SK-N-SH (cell line): Measurements from ENCODE around the gene POLR3C. TPM values are rescaled to one million over a fixed set of nuclear protein-coding genes. Genes with fewer than 3 reads are reported as not detected.
A peak's percentile ranks its signal among the peaks of the same experiment; 100 is the strongest.

ENCODE experiments used
- CTCF ChIA-PET: fragments of 300-600, 350-600 bp; formaldehyde crosslinking; extraction: SDS; loops from one replicate; lab custom pipeline; 2021; lab: Yijun Ruan, JAX
- POLR2A ChIA-PET: fragments of 350-600 bp; sonication (Branson Sonifier 250); formaldehyde crosslinking; extraction: SDS; loops from one replicate; lab custom pipeline; 2020; ENCODE audit warnings: antibody characterized with exemption, inconsistent platforms; lab: Yijun Ruan, JAX
- DNase-seq: peaks from one replicate; pipeline ENCODE4 v3.0.0; 2012
- H2AFZ ChIP-seq: fragments of 200-600 bp; sonication (generic); 2 replicates; pipeline ENCODE4 v1.8.1; 2016; ENCODE audit warnings: antibody characterized with exemption, mild to moderate bottlenecking, low read depth
- H3F3A ChIP-seq: fragments of 200-600 bp; sonication (generic); replicated peaks from 2 replicates; pipeline ENCODE3; 2016; ENCODE audit warnings: antibody characterized with exemption, mild to moderate bottlenecking; ENCODE audit not compliant: insufficient read depth
- H3K27ac ChIP-seq, 2 experiments: fragments of 200-500 bp in 1 of 2; fragments of 200-600 bp in 1 of 2; sonication (Bioruptor generic) in 1 of 2; sonication (generic), shearing (Covaris generic) in 1 of 2; 2 replicates each; pipeline versions ENCODE4 v1.5.1 to v1.6.1; 2014 to 2016; ENCODE audit warnings: low read depth in 2 of 2, inconsistent platforms in 1 of 2, low read length in 1 of 2, mild to moderate bottlenecking in 1 of 2, mixed read lengths in 1 of 2
- H3K27me3 ChIP-seq: fragments of 200-600 bp; sonication (generic), shearing (Covaris generic); 2 replicates; pipeline ENCODE4 v1.6.1; 2016; ENCODE audit warnings: mixed run types; ENCODE audit not compliant: insufficient read depth
- H3K36me3 ChIP-seq, 2 experiments: fragments of 200-500 bp in 1 of 2; fragments of 200-600 bp in 1 of 2; sonication (Bioruptor generic) in 1 of 2; sonication (generic) in 1 of 2; replicated peaks in 1 of 2; 2 replicates each; pipeline versions ENCODE3 to v1.5.1; 2014 to 2016; ENCODE audit warnings: low read length in 1 of 2, mild to moderate bottlenecking in 1 of 2; ENCODE audit not compliant: insufficient read depth in 2 of 2, control insufficient read depth in 1 of 2
- H3K4me1 ChIP-seq, 2 experiments: fragments of 200-500 bp in 1 of 2; fragments of 200-600 bp in 1 of 2; sonication (Bioruptor generic) in 1 of 2; sonication (generic), shearing (Covaris generic) in 1 of 2; 2 replicates each; pipeline versions ENCODE4 v1.5.1 to v1.6.1; 2014 to 2016; ENCODE audit warnings: low read depth in 1 of 2, low read length in 1 of 2, mixed run types in 1 of 2; ENCODE audit not compliant: insufficient read depth in 2 of 2, control insufficient read depth in 1 of 2
- H3K4me2 ChIP-seq: fragments of 200-600 bp; sonication (generic), shearing (Covaris generic); 2 replicates; pipeline ENCODE4 v1.6.1; 2017; ENCODE audit warnings: mixed run types
- H3K4me3 ChIP-seq, 2 experiments: fragments of 200-500 bp in 1 of 2; fragments of 200-600 bp in 1 of 2; sonication (Bioruptor generic) in 1 of 2; sonication (generic), shearing (Covaris generic) in 1 of 2; 2 replicates each; pipeline versions ENCODE4 v1.5.1 to v1.8.1; 2014 to 2016; ENCODE audit warnings: low read depth in 2 of 2, inconsistent platforms in 1 of 2, low read length in 1 of 2, mild to moderate bottlenecking in 1 of 2, mixed read lengths in 1 of 2, moderate library complexity in 1 of 2
- H3K79me2 ChIP-seq: fragments of 200-600 bp; sonication (generic); 2 replicates; pipeline ENCODE4 v1.8.1; 2017; ENCODE audit warnings: mild to moderate bottlenecking; ENCODE audit not compliant: insufficient read depth
- H3K9ac ChIP-seq: fragments of 200-600 bp; sonication (generic); 2 replicates; pipeline ENCODE4 v1.6.1; 2017; ENCODE audit warnings: mixed run types
- H3K9me2 ChIP-seq: fragments of 200-600 bp; sonication (generic); 2 replicates; pipeline ENCODE4 v1.6.1; 2017; ENCODE audit warnings: mixed run types
- H3K9me3 ChIP-seq: fragments of 200-600 bp; sonication (generic); 2 replicates; pipeline ENCODE4 v1.6.1; 2017; ENCODE audit warnings: mixed run types, mild to moderate bottlenecking, moderate library complexity
- H4K20me1 ChIP-seq: fragments of 200-600 bp; sonication (generic); 2 replicates; pipeline ENCODE4 v1.6.1; 2017; ENCODE audit warnings: mild to moderate bottlenecking, mixed run types; ENCODE audit not compliant: insufficient read depth
- ELF1 ChIP-seq: IDR thresholded peaks from 2 replicates; pipeline ENCODE4 v1.4.0; 2012
- EP300 ChIP-seq, 2 experiments: IDR thresholded peaks; 2 replicates each; pipeline versions ENCODE4 v1.4.0 to v1.6.1; 2012; ENCODE audit warnings: borderline replicate concordance in 1 of 2, low read depth in 1 of 2, low read length in 1 of 2
- EZH2phosphoT487 ChIP-seq: fragments of 200-600 bp; sonication (generic); IDR thresholded peaks from 2 replicates; pipeline ENCODE4 v1.6.1; 2017; ENCODE audit warnings: low read depth, mixed run types, mild to moderate bottlenecking, antibody characterized with exemption, moderate library complexity, borderline replicate concordance
- FOSL2 ChIP-seq: IDR thresholded peaks from 2 replicates; pipeline ENCODE4 v1.4.0; 2012; ENCODE audit warnings: low read depth, mild to moderate bottlenecking, moderate library complexity, borderline replicate concordance
- FOXJ3 ChIP-seq: sonication (generic); formaldehyde crosslinking; IDR thresholded peaks from 2 replicates; pipeline ENCODE4 v1.5.1; 2020; ENCODE audit warnings: mild to moderate bottlenecking, missing genetic modification reagents
- GATA2 ChIP-seq: sonication (generic); formaldehyde crosslinking; IDR thresholded peaks from 2 replicates; pipeline ENCODE4 v1.5.0; 2020; ENCODE audit warnings: mild to moderate bottlenecking, missing genetic modification reagents
- PBX3 ChIP-seq: IDR thresholded peaks from 2 replicates; pipeline ENCODE4; 2012
- REST ChIP-seq: IDR thresholded peaks from 2 replicates; pipeline ENCODE4 v1.6.1; 2012; ENCODE audit warnings: mild to moderate bottlenecking, low read depth, low read length, moderate library complexity
- RXRA ChIP-seq: IDR thresholded peaks from 2 replicates; pipeline ENCODE4 v1.4.0; 2012; ENCODE audit warnings: low read depth, mild to moderate bottlenecking, borderline replicate concordance
- TEAD4 ChIP-seq: IDR thresholded peaks from 2 replicates; pipeline ENCODE4 v1.4.0; 2012; ENCODE audit warnings: mild to moderate bottlenecking, borderline replicate concordance; ENCODE audit not compliant: insufficient read depth
- USF1 ChIP-seq: IDR thresholded peaks from 2 replicates; pipeline ENCODE4 v1.4.0; 2012; ENCODE audit warnings: low read depth, borderline replicate concordance
- USF2 ChIP-seq: fragments of 150-350 bp; IDR thresholded peaks from 2 replicates; pipeline ENCODE4 v1.6.1; 2017; ENCODE audit warnings: antibody characterized with exemption, low read length, low read depth, borderline replicate concordance
- ZBTB33 ChIP-seq: IDR thresholded peaks from 2 replicates; pipeline ENCODE4 v1.4.0; 2012; ENCODE audit warnings: low read depth, borderline replicate concordance
- WGBS: methylation state at CpG from one replicate; pipeline ENCODE4 v1.1.6; 2017; ENCODE audit warnings: low lambda C conversion rate; 5-methylcytosine and 5-hydroxymethylcytosine counted together
- polyA plus RNA-seq, 3 experiments: library from polyadenylated mRNA; depleted of rRNA; stranded (reverse); fragments of >200 nt; gene quantifications; 2 replicates each; pipeline ENCODE4 v1.2.3, GENCODE V29; 2012

The POLR3C gene
- polyA plus RNA-seq, 1 of the 3 experiments (the other 2 are of a cell fraction) = 34.1 TPM

- no peak for TF ChIP-seq REST
- TF ChIP-seq GATA2 (CRISPR knock-in tag) = no peak
- TF ChIP-seq ZBTB33 = no peak
- no peak for TF ChIP-seq ELF1
- no peak for TF ChIP-seq FOXJ3 (CRISPR knock-in tag)
- TF ChIP-seq RXRA = no peak
Measured at GRCh38 chr1:145843031-145843430, 19.0 kb downstream of the POLR3C start (continued).

GRCh38 chr1:145845144-145845513, 21.1 kb downstream of the POLR3C start:
- Histone ChIP-seq H3K79me2 (no peaks in the 10 kb centered on the region), H3K9me3 (no peaks in the 10 kb centered on the region), H3F3A (peaks cover 46% of the 10 kb centered on the region), H3K36me3 (peaks cover 35 to 57% of the 10 kb centered on the region in 2 experiments), H3K4me3 (peak overlapping the region; percentile 60 to 68), H4K20me1 (no peaks in the 10 kb centered on the region), H3K4me1 (peaks cover 1 to 13% of the 10 kb centered on the region in 2 experiments; a peak in 2 of 4 replicates), H2AFZ (peak overlapping the region; percentile 77; the same call in 1 of the 2 replicates), H3K4me2 (peak overlapping the region; percentile 96), H3K27me3 (no peaks in the 10 kb centered on the region), H3K9ac (peak overlapping the region; percentile 73), H3K27ac (no peak overlapping the region; a peak in 1 of 4 replicates), H3K9me2 (no peaks in the 10 kb centered on the region)
- ChIA-PET CTCF (interaction anchor here (0.6 to 5.7 kb wide), 38 partner anchors 8 to 246 kb away, joined by 3 to 162 read pairs (median 6); partner anchors contain the start of genes ANKRD34A, ANKRD35, HJV and ITGA10), POLR2A (interaction anchor here (0.7 to 5.6 kb wide), 3 partner anchors 13 to 82 kb away, joined by 3 to 66 read pairs (median 4); partner anchors contain the start of genes PIAS3, POLR3C, RBM8A and RNF115)
- WGBS = under 1% methylated on average over 4 of the region's 4 CpGs
- DNase-seq = no peak
- TF ChIP-seq EP300 (IDR thresholded peaks at IDR 0.05; ENCODE audit: borderline replicate concordance in 1 of 2, low read depth in 1 of 2, low read length in 1 of 2) = no peak
- TF ChIP-seq FOSL2 = no peak
- no peak for TF ChIP-seq USF1
- TF ChIP-seq TEAD4 = no peak
- TF ChIP-seq PBX3 = no peak
- no peak for TF ChIP-seq REST
- no peak for TF ChIP-seq USF2
- TF ChIP-seq EZH2phosphoT487 = no peak
